Prostate gland (tissue), 2 donors: ENCODE data around the gene PAX5.

Source experiments
- POLR2AphosphoS5 ChIP-seq: sonication (generic); formaldehyde crosslinking; IDR thresholded peaks from one replicate; pipeline ENCODE4 v1.6.1; 2017; ENCODE audit warnings: antibody characterized with exemption
- TF ChIP-seq, protein P1 (sequence below), 4 experiments: fragments of 200-600 bp in 2 of 4; fragments of 450-650 bp in 2 of 4; sonication (generic) in 2 of 4; IDR thresholded peaks; 1 replicate in 3 of 4; 2 replicates in 1 of 4; pipeline ENCODE4 v1.5.1; 2016 to 2019; ENCODE audit warnings: antibody characterized with exemption in 4 of 4, mild to moderate bottlenecking in 2 of 4, moderate library complexity in 2 of 4

GRCh38 chr9:36839131-36839885, 194.8 kb downstream of the PAX5 start:
- TF ChIP-seq POLR2AphosphoS5 = no peak
- TF ChIP-seq, protein P1, sequence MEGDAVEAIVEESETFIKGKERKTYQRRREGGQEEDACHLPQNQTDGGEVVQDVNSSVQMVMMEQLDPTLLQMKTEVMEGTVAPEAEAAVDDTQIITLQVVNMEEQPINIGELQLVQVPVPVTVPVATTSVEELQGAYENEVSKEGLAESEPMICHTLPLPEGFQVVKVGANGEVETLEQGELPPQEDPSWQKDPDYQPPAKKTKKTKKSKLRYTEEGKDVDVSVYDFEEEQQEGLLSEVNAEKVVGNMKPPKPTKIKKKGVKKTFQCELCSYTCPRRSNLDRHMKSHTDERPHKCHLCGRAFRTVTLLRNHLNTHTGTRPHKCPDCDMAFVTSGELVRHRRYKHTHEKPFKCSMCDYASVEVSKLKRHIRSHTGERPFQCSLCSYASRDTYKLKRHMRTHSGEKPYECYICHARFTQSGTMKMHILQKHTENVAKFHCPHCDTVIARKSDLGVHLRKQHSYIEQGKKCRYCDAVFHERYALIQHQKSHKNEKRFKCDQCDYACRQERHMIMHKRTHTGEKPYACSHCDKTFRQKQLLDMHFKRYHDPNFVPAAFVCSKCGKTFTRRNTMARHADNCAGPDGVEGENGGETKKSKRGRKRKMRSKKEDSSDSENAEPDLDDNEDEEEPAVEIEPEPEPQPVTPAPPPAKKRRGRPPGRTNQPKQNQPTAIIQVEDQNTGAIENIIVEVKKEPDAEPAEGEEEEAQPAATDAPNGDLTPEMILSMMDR (IDR thresholded peaks at IDR 0.05) = no peak
